Measurements from ENCODE around the gene PLEKHG4B. TPM values are rescaled to one million over a fixed set of nuclear protein-coding genes. Genes with fewer than 3 reads are reported as not detected.

The PLEKHG4B gene
- total RNA-seq, 2 donors from 2014 or later = 0.08 to 0.48 TPM

- H3K36me3 ChIP-seq = no peaks in the 10 kb centered on the region
- H3K4me3 ChIP-seq = no peak overlapping the region
- no peaks in the 10 kb centered on the region for H3K4me1 ChIP-seq
- peaks cover 0 to 13% of the 10 kb centered on the region in 2 donors for H3K9me3 ChIP-seq
- no peaks in the 10 kb centered on the region for H3K27me3 ChIP-seq
- DNase-seq (ENCODE audit: low spot score) = no peak
- TF ChIP-seq CTCF (IDR thresholded peaks at IDR 0.05) = no peak
- H3K27ac ChIP-seq = no peak overlapping the region
These were observed 37.9 kb downstream of the PLEKHG4B start for GRCh38 chr5:129820-130219.

- peaks cover 0 to 10% of the 10 kb centered on the region in 2 donors for H3K9me3 ChIP-seq
- no peaks in the 10 kb centered on the region for H3K36me3 ChIP-seq
- no peak for DNase-seq (ENCODE audit: low spot score)
- no peak overlapping the region for H3K27ac ChIP-seq
- no peaks in the 10 kb centered on the region for H3K27me3 ChIP-seq
- H3K4me3 ChIP-seq = no peak overlapping the region
- TF ChIP-seq CTCF (IDR thresholded peaks at IDR 0.05) = no peak
- H3K4me1 ChIP-seq = no peaks in the 10 kb centered on the region
These were observed 38.7 kb downstream of the PLEKHG4B start for GRCh38 chr5:130601-131131.

GRCh38 chr5:136901-137300 is 44.9 kb downstream of the PLEKHG4B start:
- Histone ChIP-seq H3K4me3 (no peak overlapping the region), H3K9me3 (no peaks in the 10 kb centered on the region), H3K27ac (no peak overlapping the region), H3K27me3 (no peaks in the 10 kb centered on the region), H3K36me3 (no peaks in the 10 kb centered on the region), H3K4me1 (no peaks in the 10 kb centered on the region)
- no peak for DNase-seq (ENCODE audit: low spot score)
- TF ChIP-seq CTCF (IDR thresholded peaks at IDR 0.05) = no peak

GRCh38 chr5:137741-138140 is 45.8 kb downstream of the PLEKHG4B start:
- no peak overlapping the region for H3K4me3 ChIP-seq
- H3K9me3 ChIP-seq = no peaks in the 10 kb centered on the region
- no peaks in the 10 kb centered on the region for H3K27me3 ChIP-seq
- no peak overlapping the region for H3K27ac ChIP-seq
- no peak for TF ChIP-seq CTCF (IDR thresholded peaks at IDR 0.05)
- H3K36me3 ChIP-seq = no peaks in the 10 kb centered on the region
- no peak for DNase-seq (ENCODE audit: low spot score)
- H3K4me1 ChIP-seq = no peaks in the 10 kb centered on the region

- no peak for TF ChIP-seq CTCF (IDR thresholded peaks at IDR 0.05)
- no peak for DNase-seq (ENCODE audit: low spot score)
- no peak overlapping the region for H3K27ac ChIP-seq
- no peaks in the 10 kb centered on the region for H3K4me1 ChIP-seq
- no peaks in the 10 kb centered on the region for H3K9me3 ChIP-seq
- no peaks in the 10 kb centered on the region for H3K27me3 ChIP-seq
- no peaks in the 10 kb centered on the region for H3K36me3 ChIP-seq
- no peak overlapping the region for H3K4me3 ChIP-seq
These were observed 47.0 kb downstream of the PLEKHG4B start for GRCh38 chr5:138936-139335.

Measured in right atrium auricular region (tissue), 2 donors.